ENCODE measurements around the gene CDH9. TPM values are rescaled to one million over a fixed set of nuclear protein-coding genes. Genes with fewer than 3 reads are reported as not detected.

CDH9 gene
- polyA plus RNA-seq, 3 donors: 8.1 to 13.5 (median 12.7) TPM

DNA sequence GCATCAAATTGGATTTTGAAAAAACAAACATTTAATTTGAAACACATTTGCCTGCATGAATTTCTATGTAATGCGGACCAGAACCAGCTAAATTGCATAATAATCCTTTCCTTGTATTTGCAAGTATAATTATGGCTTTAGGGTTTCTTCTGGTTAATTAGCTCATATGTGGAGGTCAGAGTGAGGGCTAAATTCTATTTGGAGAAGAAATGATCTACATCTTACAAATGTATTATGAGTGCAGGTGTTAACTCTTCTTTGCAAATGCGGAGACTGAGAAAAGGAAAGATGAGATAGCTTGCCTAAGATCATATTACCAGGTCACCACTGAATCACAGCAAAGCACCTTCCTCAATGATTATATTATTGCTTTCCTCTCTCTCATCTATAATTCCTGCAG, 194.7 kb downstream of the CDH9 start:
- no peak for DNase-seq (ENCODE audit: low read depth in 3 of 3, low spot score in 2 of 3)

DNA sequence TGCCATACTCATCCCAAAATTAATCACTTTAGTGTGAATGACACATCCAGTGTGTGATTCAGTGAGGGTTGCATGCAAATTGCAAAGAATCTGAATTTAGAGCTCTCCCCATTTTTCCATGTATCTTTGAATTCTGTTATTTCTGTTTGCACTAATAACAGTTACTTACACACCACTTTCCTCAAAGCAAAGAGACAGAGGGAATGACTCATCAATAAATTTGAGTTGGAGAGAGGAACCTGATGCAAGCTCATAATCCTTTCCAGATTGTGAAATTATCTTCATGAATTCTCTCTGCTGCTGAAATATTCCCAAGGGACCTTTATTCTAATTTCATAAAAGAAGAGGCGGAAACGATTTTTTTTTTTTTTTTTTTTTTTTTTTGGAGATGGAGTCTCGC, 204.8 kb downstream of the CDH9 start:
- DNase-seq (ENCODE audit: low read depth in 3 of 3, low spot score in 2 of 3): no peak
